HTERT RPE-1 (cell line): ENCODE results near the gene MSL1.

Experiments used
- in situ Hi-C: fragments of 300-500 bp; cut with MboI; formaldehyde crosslinking; loops from 4 replicates; pipeline ENCODE4 v1.14.3; 2020; ENCODE audit warnings: low sequenced_read_pairs

MSL1 gene

GRCh38 chr17:40173778-40174135 is 52.0 kb downstream of the MSL1 start:
- in situ Hi-C loops, result no loop called here

- in situ Hi-C loops, result no loop called here
These were observed 52.7 kb downstream of the MSL1 start for GRCh38 chr17:40174514-40174913.

DNA sequence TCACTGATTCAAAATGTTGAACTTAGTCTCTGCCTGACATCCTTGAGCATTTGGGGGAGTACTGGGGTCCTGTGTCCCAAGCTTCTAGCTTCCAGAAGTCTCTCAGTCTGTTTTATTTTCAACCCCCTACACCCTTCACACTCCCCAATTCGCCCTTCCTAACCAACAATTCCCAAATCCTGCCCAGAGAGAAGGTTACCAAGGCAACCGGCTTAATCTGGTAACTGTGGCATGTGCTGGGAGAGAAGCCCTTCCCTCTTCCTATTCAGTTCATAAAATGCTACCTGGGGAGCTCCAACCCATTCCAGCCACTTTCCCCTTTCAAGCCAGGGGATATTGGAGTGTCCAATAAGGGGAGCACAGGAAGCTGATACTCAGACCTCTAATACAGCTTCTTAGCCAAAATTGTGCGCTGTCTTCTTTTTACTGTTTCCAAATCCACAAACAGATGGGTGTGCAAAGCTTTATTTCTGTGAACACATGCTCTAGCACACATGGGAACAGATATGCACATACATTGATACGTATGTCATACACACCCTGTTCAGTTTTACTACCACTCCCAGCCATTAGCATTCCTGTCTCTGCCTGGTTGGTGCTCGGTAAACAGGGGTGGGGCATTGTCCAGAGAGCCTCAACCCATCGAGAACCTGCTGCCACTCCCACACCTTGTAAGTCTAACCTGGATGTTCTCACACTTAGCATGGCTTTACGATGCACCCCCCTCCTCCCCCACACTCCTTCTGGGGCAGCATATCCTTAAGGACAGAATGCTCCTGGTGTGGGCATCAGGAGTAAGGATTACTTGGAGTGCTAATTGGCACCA is 54.4 kb downstream of the MSL1 start:
- in situ Hi-C loops, result no loop called here

DNA sequence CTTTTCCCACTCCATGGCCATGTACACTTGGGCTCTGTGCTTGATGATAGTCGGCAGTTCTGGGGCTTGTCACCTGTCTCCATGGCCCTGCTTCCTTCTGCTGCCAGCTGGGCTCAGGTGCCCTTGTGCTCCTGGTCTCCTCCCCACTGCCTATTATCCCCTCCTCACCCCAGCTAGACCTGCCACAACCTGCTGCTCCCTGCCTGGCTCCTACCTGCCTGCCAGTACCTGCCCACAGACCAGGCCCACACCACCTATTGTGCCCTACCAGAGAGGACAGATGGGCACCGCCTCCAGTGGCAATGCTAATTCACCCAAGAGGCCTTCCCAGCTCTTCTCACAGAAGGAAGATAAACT is 55.0 kb downstream of the MSL1 start:
- in situ Hi-C loops, result no loop called here

DNA sequence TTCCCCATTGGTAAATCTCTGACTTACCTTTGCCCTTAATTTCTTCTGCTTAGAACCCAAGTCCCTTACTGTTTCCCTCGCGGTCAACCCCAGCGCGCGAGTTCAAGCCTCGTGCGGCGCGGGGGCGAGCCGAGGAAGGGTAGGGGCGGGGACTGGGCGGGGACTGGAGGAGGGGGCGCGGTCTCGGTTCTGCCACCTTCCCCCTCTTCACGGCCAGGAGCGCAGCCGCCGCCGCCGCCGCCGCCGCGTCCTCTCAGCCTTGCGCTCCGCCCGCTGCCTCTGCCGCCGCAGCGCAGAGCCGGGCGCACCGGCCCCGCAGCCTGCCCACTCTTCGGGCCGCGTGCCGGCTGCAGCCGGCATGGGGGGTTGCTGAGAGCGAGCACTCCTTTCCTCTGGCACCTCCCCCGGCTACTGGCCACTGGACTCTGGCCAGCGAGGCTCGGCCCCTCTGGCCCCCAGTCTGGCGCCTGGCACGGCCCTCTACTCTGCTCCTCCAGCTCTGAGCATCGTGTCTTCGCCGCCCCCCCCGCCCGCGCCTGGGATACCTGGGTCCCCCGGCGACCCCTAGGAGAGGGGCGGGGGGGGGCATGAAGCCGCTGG is 55.6 kb downstream of the MSL1 start, which contains the start of gene RAPGEFL1:
TSS of gene RAPGEFL1 (plus strand) at position 196 of the 600 bp plus-strand sequence. CDS start at position 588, 392 bp downstream.
- in situ Hi-C loops, result no loop called here

DNA sequence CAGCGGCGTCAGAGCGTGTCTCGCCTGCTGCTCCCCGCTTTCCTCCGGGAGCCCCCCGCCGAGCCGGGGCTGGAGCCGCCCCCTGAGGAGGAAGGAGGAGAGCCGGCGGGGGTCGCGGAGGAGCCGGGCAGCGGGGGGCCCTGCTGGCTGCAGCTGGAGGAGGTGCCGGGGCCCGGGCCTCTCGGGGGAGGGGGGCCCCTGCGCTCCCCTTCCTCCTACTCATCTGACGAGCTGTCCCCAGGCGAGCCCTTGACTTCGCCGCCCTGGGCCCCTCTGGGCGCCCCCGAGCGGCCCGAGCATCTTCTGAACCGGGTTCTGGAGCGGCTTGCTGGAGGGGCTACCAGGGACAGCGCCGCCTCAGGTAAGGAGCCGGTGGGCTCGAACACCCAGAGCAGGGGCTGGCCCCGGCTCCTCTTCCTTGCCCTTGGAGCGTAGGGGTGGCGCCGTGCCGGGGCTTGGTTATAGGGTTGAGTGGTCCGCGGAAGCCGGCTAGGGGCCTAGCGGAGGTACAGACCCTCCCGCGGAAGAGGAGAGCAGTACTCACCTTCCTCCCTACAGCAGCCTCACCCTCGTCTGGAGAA is 56.3 kb downstream of the MSL1 start:
- in situ Hi-C loops, result no loop called here

GRCh38 chr17:40178660-40179059 is 56.9 kb downstream of the MSL1 start:
- in situ Hi-C loops, result no loop called here

- in situ Hi-C loops, result no loop called here
These were observed 58.3 kb downstream of the MSL1 start for GRCh38 chr17:40179923-40180659.

DNA sequence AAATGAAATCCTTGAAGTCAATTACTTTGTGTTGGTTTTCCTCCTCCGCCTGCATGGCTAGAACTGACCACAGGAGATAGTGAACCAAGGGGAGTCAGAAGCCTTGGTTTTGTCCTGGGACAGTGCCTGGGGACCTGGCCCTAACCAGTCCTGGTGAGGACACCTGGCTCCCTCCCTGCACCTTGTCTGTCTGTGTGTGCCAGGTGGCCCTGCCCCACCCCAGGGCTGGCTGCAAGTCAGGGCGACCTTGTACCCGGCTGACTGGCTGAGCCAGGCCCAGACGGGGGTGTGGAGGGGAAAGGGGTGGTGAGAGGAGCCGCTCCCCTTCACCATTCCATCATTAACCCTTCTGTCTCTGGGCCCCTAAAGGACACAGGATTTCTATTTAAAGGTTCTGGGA is 58.9 kb downstream of the MSL1 start:
- in situ Hi-C loops, result no loop called here

DNA sequence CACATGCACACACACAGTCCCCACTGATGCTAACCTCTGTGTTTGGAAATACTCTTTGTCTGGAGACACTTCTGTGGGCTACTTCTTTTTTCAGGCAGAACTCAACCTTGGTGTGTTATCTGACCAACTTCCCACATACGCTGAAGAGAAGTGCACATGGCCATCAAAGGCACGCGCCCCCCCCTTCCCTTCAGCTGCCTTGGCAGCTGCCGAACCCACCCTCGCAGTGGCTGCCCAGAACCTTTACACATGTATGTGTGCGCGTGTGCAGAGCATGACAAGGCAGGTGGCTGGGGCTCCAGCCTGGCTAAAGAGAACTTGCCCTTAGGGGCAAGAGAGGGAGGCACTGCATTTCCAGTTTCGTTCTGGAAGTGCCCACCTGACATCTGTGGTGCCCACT is 59.4 kb downstream of the MSL1 start:
- in situ Hi-C loops, result no loop called here

DNA sequence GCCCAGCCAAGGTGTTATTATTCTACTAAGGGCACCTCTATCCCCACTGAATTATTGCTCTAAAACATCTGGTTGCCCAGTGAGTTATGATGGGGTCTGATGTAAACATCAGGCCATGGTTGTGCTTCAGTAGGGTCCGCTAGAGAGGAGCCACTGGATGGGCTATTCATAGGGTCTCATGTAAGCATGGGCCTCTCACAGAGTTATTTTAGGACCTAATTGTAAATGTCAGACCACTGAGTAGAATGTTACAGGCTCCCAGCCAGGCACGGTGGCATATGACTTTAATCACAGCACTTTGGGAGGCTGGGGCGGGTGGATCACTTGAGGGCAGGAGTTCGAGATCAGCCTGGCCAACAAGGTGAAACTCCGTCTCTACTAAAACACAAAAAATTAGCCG is 60.8 kb downstream of the MSL1 start:
- in situ Hi-C loops, result no loop called here
